ENCODE results near the gene GJB5.

DNA sequence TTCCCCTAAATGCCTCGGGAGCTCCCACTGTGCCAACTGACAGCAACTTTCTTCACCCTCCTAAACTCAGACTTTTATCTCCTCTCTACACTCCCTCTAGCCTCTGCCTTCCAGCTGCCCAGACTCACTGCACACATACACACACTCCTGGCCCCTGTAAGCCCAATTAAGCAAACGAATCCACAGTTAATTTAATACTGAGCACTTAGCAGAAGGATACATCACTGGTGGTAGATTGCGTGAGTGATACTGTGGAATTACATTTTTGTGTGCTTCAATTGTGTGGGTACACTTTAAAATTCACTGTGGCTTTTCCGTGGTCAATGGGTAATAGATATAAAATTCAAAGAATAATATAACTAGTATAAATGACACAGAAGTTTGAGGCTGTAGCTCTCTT, 33.6 kb upstream of the GJB5 start:
- TF ChIP-seq EZH2 (IDR thresholded peaks at IDR 0.05; ENCODE audit: borderline replicate concordance, insufficient read depth, low read depth, low read length, poor library complexity, severe bottlenecking) = no peak
- TF ChIP-seq, protein P1, sequence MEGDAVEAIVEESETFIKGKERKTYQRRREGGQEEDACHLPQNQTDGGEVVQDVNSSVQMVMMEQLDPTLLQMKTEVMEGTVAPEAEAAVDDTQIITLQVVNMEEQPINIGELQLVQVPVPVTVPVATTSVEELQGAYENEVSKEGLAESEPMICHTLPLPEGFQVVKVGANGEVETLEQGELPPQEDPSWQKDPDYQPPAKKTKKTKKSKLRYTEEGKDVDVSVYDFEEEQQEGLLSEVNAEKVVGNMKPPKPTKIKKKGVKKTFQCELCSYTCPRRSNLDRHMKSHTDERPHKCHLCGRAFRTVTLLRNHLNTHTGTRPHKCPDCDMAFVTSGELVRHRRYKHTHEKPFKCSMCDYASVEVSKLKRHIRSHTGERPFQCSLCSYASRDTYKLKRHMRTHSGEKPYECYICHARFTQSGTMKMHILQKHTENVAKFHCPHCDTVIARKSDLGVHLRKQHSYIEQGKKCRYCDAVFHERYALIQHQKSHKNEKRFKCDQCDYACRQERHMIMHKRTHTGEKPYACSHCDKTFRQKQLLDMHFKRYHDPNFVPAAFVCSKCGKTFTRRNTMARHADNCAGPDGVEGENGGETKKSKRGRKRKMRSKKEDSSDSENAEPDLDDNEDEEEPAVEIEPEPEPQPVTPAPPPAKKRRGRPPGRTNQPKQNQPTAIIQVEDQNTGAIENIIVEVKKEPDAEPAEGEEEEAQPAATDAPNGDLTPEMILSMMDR (IDR thresholded peaks at IDR 0.05) = no peak

All from B cell (primary cell).